Astrocyte (in vitro differentiated cells and primary cell): Measurements from ENCODE around the gene SPRR2G. TPM values are rescaled to one million over a fixed set of nuclear protein-coding genes. Genes with fewer than 3 reads are reported as not detected.
"Not testable (repeated sequence)": the region's sequence is repeated elsewhere in the genome, so short reads cannot be mapped to it uniquely, and the experiment has no call there.

Experiments
- DNase-seq: peaks from one replicate; pipeline ENCODE4 v3.0.0-alpha.2; 2010; ENCODE audit warnings: low read depth
- FAIRE-seq: peaks from 2 replicates; lab custom pipeline; 2011; peaks lifted over from hg19 to GRCh38; lab: Jason Lieb, UNC
- H2AFZ ChIP-seq: 2 replicates; pipeline ENCODE4 v1.6.0; 2012; ENCODE audit warnings: low read depth, low read length, inconsistent platforms
- H3K27ac ChIP-seq: 2 replicates; pipeline ENCODE4 v1.5.1; 2011; ENCODE audit warnings: low read depth, low read length, inconsistent platforms
- H3K27me3 ChIP-seq: 2 replicates; pipeline ENCODE4 v1.6.0; 2011; ENCODE audit warnings: low read length, inconsistent platforms; ENCODE audit not compliant: insufficient read depth
- H3K36me3 ChIP-seq: 2 replicates; pipeline ENCODE4 v1.5.1; 2011; ENCODE audit warnings: low read length, inconsistent platforms; ENCODE audit not compliant: insufficient read depth
- H3K4me1 ChIP-seq: 2 replicates; pipeline ENCODE4 v1.5.1; 2011; ENCODE audit warnings: low read length, inconsistent platforms; ENCODE audit not compliant: insufficient read depth
- H3K4me2 ChIP-seq: 2 replicates; pipeline ENCODE4 v1.6.0; 2012; ENCODE audit warnings: low read length, inconsistent platforms
- H3K4me3 ChIP-seq: 2 replicates; pipeline ENCODE4 v1.5.1; 2011; ENCODE audit warnings: low read depth, mild to moderate bottlenecking, low read length, inconsistent platforms; ENCODE audit not compliant: insufficient read depth
- H3K79me2 ChIP-seq: 2 replicates; pipeline ENCODE4 v1.6.0; 2012; ENCODE audit warnings: mild to moderate bottlenecking, low read length, inconsistent platforms; ENCODE audit not compliant: insufficient read depth
- H3K9ac ChIP-seq: 2 replicates; pipeline ENCODE4 v1.6.0; 2012; ENCODE audit warnings: mild to moderate bottlenecking, low read length, inconsistent platforms
- H3K9me3 ChIP-seq: 2 replicates; pipeline ENCODE4 v1.5.1; 2012; ENCODE audit warnings: low read depth, mild to moderate bottlenecking, low read length, inconsistent platforms; ENCODE audit not compliant: insufficient read depth
- H4K20me1 ChIP-seq: 2 replicates; pipeline ENCODE4 v1.6.0; 2012; ENCODE audit warnings: low read length, inconsistent platforms; ENCODE audit not compliant: insufficient read depth
- H3K27ac Mint-ChIP-seq: one replicate; pipeline ENCODE4 v1.8.0; 2021; ENCODE audit warnings: mild to moderate bottlenecking, mixed read lengths; ENCODE audit not compliant: unreplicated experiment
- H3K27me3 Mint-ChIP-seq: one replicate; pipeline ENCODE4 v1.8.0; 2021; ENCODE audit warnings: low read depth, mixed read lengths; ENCODE audit not compliant: unreplicated experiment
- H3K36me3 Mint-ChIP-seq: one replicate; pipeline ENCODE4 v1.8.0; 2021; ENCODE audit warnings: low read depth, mixed read lengths; ENCODE audit not compliant: unreplicated experiment
- H3K4me1 Mint-ChIP-seq: one replicate; pipeline ENCODE4 v1.8.0; 2021; ENCODE audit warnings: low read depth, mixed read lengths; ENCODE audit not compliant: unreplicated experiment
- H3K4me3 Mint-ChIP-seq: one replicate; pipeline ENCODE4 v1.8.0; 2021; ENCODE audit warnings: mild to moderate bottlenecking, moderate library complexity, mixed read lengths; ENCODE audit not compliant: unreplicated experiment
- H3K9me3 Mint-ChIP-seq: one replicate; pipeline ENCODE4 v1.8.0; 2021; ENCODE audit warnings: mild to moderate bottlenecking, mixed read lengths; ENCODE audit not compliant: unreplicated experiment
- CTCF ChIP-seq: IDR thresholded peaks from 2 replicates; pipeline ENCODE4 v1.5.1; 2011; ENCODE audit warnings: low read depth, mild to moderate bottlenecking, inconsistent platforms, low read length, moderate library complexity; ENCODE audit not compliant: insufficient read depth
- EZH2 ChIP-seq: IDR thresholded peaks from 2 replicates; pipeline ENCODE4 v1.6.1; 2012; ENCODE audit warnings: mild to moderate bottlenecking, low read length, inconsistent platforms; ENCODE audit not compliant: insufficient read depth
- total RNA-seq: library from RNA; stranded (reverse); gene quantifications from 2 replicates; pipeline ENCODE4 v1.2.1, GENCODE V29; 2021

Gene SPRR2G
- total RNA-seq, 1 donor from 2014 or later = not detected

- no peaks in the 10 kb centered on the region for H3K4me1 ChIP-seq
- Mint-ChIP-seq H3K9me3 (peaks cover 8% of the 10 kb centered on the region), H3K4me3 (no peak overlapping the region), H3K4me1 (peaks cover 5% of the 10 kb centered on the region), H3K27ac (no peak overlapping the region), H3K27me3 (no peaks in the 10 kb centered on the region), H3K36me3 (no peaks in the 10 kb centered on the region)
- TF ChIP-seq CTCF = no peak
- TF ChIP-seq EZH2 = no peak
- H3K4me3 ChIP-seq = no peak overlapping the region
- H3K36me3 ChIP-seq = no peaks in the 10 kb centered on the region
- H3K79me2 ChIP-seq = no peaks in the 10 kb centered on the region
- FAIRE-seq (no peak), DNase-seq (no peak)
- no peak overlapping the region for H3K27ac ChIP-seq
- H3K27me3 ChIP-seq = no peaks in the 10 kb centered on the region
- H3K4me2 ChIP-seq = no peak overlapping the region
- no peaks in the 10 kb centered on the region for H4K20me1 ChIP-seq
- H3K9ac ChIP-seq = no peak overlapping the region
- no peak overlapping the region for H2AFZ ChIP-seq
- no peaks in the 10 kb centered on the region for H3K9me3 ChIP-seq
These were observed 25.2 kb downstream of the SPRR2G start for GRCh38 chr1:153125536-153125935.

GRCh38 chr1:153123793-153124192, 26.9 kb downstream of the SPRR2G start:
- H3K4me2 ChIP-seq, H3K27me3 ChIP-seq, H3K36me3 ChIP-seq, H3K9ac ChIP-seq, DNase-seq, FAIRE-seq, H3K27ac ChIP-seq, H3K36me3 Mint-ChIP-seq, H3K4me3 ChIP-seq, H3K79me2 ChIP-seq, H3K4me1 ChIP-seq, H4K20me1 ChIP-seq, H3K27me3 Mint-ChIP-seq, H3K9me3 Mint-ChIP-seq, H3K27ac Mint-ChIP-seq, H3K9me3 ChIP-seq, H2AFZ ChIP-seq, H3K4me3 Mint-ChIP-seq, H3K4me1 Mint-ChIP-seq: not testable (repeated sequence)

GRCh38 chr1:153122831-153123421, 27.8 kb downstream of the SPRR2G start:
- H3K4me2 ChIP-seq = no peak overlapping the region
- H3K27ac ChIP-seq = no peak overlapping the region
- H3K27ac Mint-ChIP-seq = peak overlapping the region; percentile 41
- no peak for TF ChIP-seq EZH2
- no peak for TF ChIP-seq CTCF
- no peaks in the 10 kb centered on the region for H3K36me3 Mint-ChIP-seq
- H3K4me3 Mint-ChIP-seq = no peak overlapping the region
- H3K27me3 Mint-ChIP-seq = no peaks in the 10 kb centered on the region
- DNase-seq (no peak), FAIRE-seq (no peak)
- no peak overlapping the region for H2AFZ ChIP-seq
- H3K27me3 ChIP-seq = no peaks in the 10 kb centered on the region
- H3K4me1 Mint-ChIP-seq = peaks cover 5% of the 10 kb centered on the region
- H3K4me3 ChIP-seq = no peak overlapping the region
- no peaks in the 10 kb centered on the region for H4K20me1 ChIP-seq
- no peaks in the 10 kb centered on the region for H3K4me1 ChIP-seq
- no peak overlapping the region for H3K9ac ChIP-seq
- H3K36me3 ChIP-seq = no peaks in the 10 kb centered on the region
- no peaks in the 10 kb centered on the region for H3K79me2 ChIP-seq
- H3K9me3 Mint-ChIP-seq = peaks cover 8% of the 10 kb centered on the region
- H3K9me3 ChIP-seq = no peaks in the 10 kb centered on the region
